Regular cardiac myocyte (primary cell): ENCODE measurements around the gene PCDH12. TPM values are rescaled to one million over a fixed set of nuclear protein-coding genes. Genes with fewer than 3 reads are reported as not detected.

Source experiments
- total RNA-seq: library from RNA; depleted of rRNA; stranded (reverse); fragments of >200 nt; gene quantifications from 2 replicates; pipeline ENCODE4 v1.2.3, GENCODE V29; 2014

The PCDH12 gene
- total RNA-seq, result 0.56 and 0.77 TPM in 2 replicates

DNA sequence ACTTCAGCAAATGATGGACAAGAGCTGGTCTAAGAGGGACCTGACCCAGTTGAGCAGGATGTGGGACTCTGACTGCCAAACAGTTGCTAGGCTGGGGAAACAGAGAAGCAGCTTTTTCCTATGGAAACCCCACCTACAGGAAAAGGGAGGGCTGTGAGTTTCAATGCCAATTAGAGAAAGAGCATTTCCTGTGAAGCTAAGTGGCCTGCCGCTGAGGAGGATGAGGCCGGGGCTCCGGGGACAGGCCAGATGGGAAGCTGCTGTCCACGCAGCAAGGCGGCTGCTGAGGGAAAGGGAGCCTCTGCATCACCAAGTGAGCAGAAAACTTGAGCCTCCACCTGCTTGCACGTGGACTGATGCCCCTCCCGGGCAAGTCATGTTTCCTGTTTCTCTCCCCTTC lies at the start of gene PCDH12:
PCDH12 (minus strand) TSS at position 90 of the 400 bp plus-strand sequence. CDS start 351 bp downstream, outside the sequence.

DNA sequence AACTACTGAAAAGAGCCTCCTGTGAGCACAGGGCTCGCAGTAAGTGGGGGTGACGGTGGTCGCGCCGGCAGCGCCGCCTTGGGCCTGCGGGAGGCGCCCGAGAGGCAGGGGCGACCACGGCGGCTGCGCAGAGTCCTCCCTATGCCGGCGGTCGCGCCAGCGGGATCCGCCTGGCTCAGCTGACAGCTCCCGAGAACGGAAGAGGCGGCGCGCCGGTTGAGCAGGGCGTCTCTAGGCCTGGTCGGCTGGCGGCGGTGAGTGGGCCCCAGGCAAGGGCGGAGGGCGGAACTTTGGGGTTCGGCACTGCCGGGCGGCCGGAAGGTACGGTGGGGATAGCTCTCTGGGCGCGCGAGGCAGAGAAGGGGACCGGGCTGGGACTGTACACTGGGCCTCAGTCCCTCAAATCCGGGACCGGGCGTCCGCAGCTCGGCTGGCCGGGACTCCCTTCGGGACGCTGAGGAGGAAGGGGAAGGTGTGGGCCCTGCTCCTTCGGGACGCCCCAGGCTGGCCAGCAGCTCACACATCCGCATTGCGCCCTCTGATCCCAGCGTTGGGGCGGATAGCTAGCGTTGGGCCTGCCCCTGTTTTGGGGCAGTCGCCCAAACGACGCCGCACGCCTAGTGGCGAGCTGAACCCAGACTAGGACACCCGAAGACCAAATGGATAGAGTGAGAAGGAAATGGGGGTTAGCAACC lies 11.1 kb upstream of the PCDH12 start, which contains the start of gene RNF14:
RNF14 (plus strand) TSS at position 192 of the 695 bp plus-strand sequence. CDS start 4,484 bp downstream, outside the sequence.

DNA sequence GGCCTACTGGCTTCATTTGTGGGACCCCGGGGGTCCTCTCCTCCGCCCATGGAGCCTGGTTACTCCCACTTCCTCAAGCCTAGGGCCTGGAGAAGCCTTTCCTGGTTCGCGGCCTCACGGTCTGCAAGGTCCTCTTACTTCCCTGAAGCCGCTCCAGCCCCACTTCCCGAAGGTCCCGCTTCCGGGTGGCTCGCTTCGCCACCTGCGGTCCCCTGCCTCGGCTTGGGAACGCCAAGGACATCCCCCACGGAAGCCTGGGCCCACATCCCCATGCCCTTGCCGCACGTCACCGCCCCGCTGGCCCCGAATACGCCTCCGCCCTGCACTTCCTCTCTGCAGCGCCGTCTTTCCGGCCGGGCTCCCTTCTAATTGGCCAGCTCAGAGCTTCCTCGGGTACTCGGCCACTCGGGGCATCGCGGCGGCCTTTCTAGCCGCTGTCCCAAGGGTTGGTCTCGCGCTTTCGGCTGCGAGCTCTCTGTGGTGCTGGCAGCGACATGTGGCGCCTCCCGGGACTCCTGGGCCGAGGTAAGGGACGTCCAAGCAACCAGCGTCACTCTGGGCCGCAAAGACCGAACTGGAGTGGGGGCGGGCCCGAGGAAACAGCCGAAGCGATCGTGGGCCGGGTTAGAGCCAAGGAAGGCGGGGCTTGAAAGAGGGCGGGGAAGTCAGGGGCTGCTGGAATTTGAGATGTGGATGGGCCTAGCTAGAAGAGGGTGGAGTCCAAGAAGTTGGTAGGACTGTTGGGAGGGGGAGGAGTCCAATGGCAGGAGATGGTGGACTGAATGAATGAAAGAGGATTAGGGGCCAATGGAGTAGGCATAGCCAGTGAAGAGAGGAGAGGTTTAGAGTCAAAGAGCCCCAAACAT lies 34.3 kb downstream of the PCDH12 start, which contains the start of gene DELE1:
DELE1 (plus strand) TSS at position 424 of the 866 bp plus-strand sequence; CDS start at position 495, 71 bp downstream.

Other genes with a start within 250 kb of the PCDH12 start
- gene PCDH1, start 79.8 kb downstream of the PCDH12 start, total RNA-seq, result 0.77 and 2.3 TPM in 2 replicates
- gene DELE1, start 34.3 kb downstream of the PCDH12 start, total RNA-seq, result 22.2 and 31.6 TPM in 2 replicates
- 78.8 and 92.5 TPM in 2 replicates for gene RNF14, start 10.9 kb upstream of the PCDH12 start, total RNA-seq
- gene GNPDA1, start 54.8 kb upstream of the PCDH12 start, total RNA-seq, result 43.7 and 84.6 TPM in 2 replicates
- 105 and 118 TPM in 2 replicates for gene NDFIP1, start 150.6 kb upstream of the PCDH12 start, total RNA-seq